Caco-2 (cell line): Measurements from ENCODE around the gene BRIP1. TPM values are rescaled to one million over a fixed set of nuclear protein-coding genes. Genes with fewer than 3 reads are reported as not detected.
"Not testable (repeated sequence)": the region's sequence is repeated elsewhere in the genome, so short reads cannot be mapped to it uniquely, and the experiment has no call there.

Source experiments
- BruUV-seq: library from RNA; stranded (reverse); fragments of 400-500 nt; replicated peaks from 2 replicates; lab custom pipeline; 2021; lab: Mats Ljungman, UMichigan
- CTCF ChIA-PET: fragments of 300-600 bp; sonication (Branson Sonifier 250); formaldehyde crosslinking; loops from one replicate; lab custom pipeline; 2022; ENCODE audit warnings: antibody characterized with exemption; lab: Charles Lee
- POLR2A ChIA-PET: fragments of 300-600 bp; sonication (Branson Sonifier 250); formaldehyde crosslinking; loops from one replicate; lab custom pipeline; 2022; ENCODE audit warnings: antibody characterized with exemption; lab: Charles Lee
- DNase-seq, 2 experiments: peaks; one replicate each; pipeline versions ENCODE4 v3.0.0 to v3.0.0-alpha.2; 2020 to 2022
- H3K27me3 ChIP-seq: replicated peaks from 2 replicates; pipeline ENCODE4 v1.6.0; 2011; ENCODE audit warnings: low read length; ENCODE audit not compliant: control insufficient read depth, insufficient read depth
- H3K36me3 ChIP-seq: 2 replicates; pipeline ENCODE4 v1.5.1; 2011; ENCODE audit warnings: low read length; ENCODE audit not compliant: control insufficient read depth, insufficient read depth
- H3K4me1 ChIP-seq: fragments of 250-450 bp; sonication (Bioruptor Pico); 2 replicates; pipeline ENCODE4 v1.5.1; 2020; ENCODE audit warnings: mild to moderate bottlenecking
- H3K4me3 ChIP-seq: 2 replicates; pipeline ENCODE4 v1.5.1; 2011; ENCODE audit warnings: low read depth, mild to moderate bottlenecking, control low read depth, low read length
- H3K9me3 ChIP-seq: fragments of 250-450 bp; sonication (Bioruptor Pico); 2 replicates; pipeline ENCODE4 v1.5.1; 2020; ENCODE audit warnings: mild to moderate bottlenecking, moderate library complexity
- H3K27ac Mint-ChIP-seq: one replicate; pipeline ENCODE4 v1.8.0; 2022; ENCODE audit warnings: mixed read lengths; ENCODE audit not compliant: unreplicated experiment
- H3K27me3 Mint-ChIP-seq: one replicate; pipeline ENCODE4 v1.8.0; 2022; ENCODE audit warnings: mixed read lengths; ENCODE audit not compliant: insufficient read depth, unreplicated experiment
- H3K36me3 Mint-ChIP-seq: one replicate; pipeline ENCODE4 v1.8.0; 2022; ENCODE audit warnings: mild to moderate bottlenecking, mixed read lengths; ENCODE audit not compliant: insufficient read depth, unreplicated experiment
- H3K4me1 Mint-ChIP-seq: one replicate; pipeline ENCODE4 v1.8.0; 2022; ENCODE audit warnings: low read depth, mixed read lengths; ENCODE audit not compliant: unreplicated experiment
- H3K4me3 Mint-ChIP-seq: one replicate; pipeline ENCODE4 v1.8.0; 2022; ENCODE audit warnings: mild to moderate bottlenecking, moderate library complexity, mixed read lengths; ENCODE audit not compliant: unreplicated experiment
- H3K9me3 Mint-ChIP-seq: one replicate; pipeline ENCODE4 v1.8.0; 2022; ENCODE audit warnings: mixed read lengths; ENCODE audit not compliant: unreplicated experiment
- intact Hi-C: fragments of 100-400 bp; cut with micrococcal nuclease; formaldehyde crosslinking; loops from one replicate; pipeline ENCODE4 v1.10.0; 2022; ENCODE audit not compliant: unreplicated experiment
- total RNA-seq: library from RNA; stranded (reverse); gene quantifications from 2 replicates; pipeline ENCODE4 v1.2.3, GENCODE V29; 2022
- TF ChIP-seq, protein P1 (sequence below), 2 experiments: fragments of 200-600 bp in 1 of 2; IDR thresholded peaks; 1 replicate in 1 of 2; 2 replicates in 1 of 2; pipeline versions ENCODE4 v1.5.1 to v1.8.0; 2011 to 2022; ENCODE audit warnings: antibody characterized with exemption in 1 of 2, control low read depth in 1 of 2, inconsistent platforms in 1 of 2, low read depth in 1 of 2, low read length in 1 of 2, mild to moderate bottlenecking in 1 of 2, moderate library complexity in 1 of 2; ENCODE audit not compliant: insufficient read depth in 1 of 2, severe bottlenecking in 1 of 2, unreplicated experiment in 1 of 2

The BRIP1 gene
- total RNA-seq, 1 experiment from 2014 or later: 18.3 TPM

GRCh38 chr17:61828694-61829093, 34.6 kb downstream of the BRIP1 start:
- peaks cover 1% of the 10 kb centered on the region; the same call in 1 of the 2 replicates for H3K4me1 ChIP-seq
- H3K27ac Mint-ChIP-seq: no peak overlapping the region
- H3K4me3 ChIP-seq: no peak overlapping the region
- no peaks in the 10 kb centered on the region for H3K27me3 Mint-ChIP-seq
- H3K4me3 Mint-ChIP-seq: no peak overlapping the region
- H3K9me3 ChIP-seq: no peaks in the 10 kb centered on the region
- no peak for DNase-seq
- H3K4me1 Mint-ChIP-seq: no peaks in the 10 kb centered on the region
- peaks cover 19% of the 10 kb centered on the region for H3K9me3 Mint-ChIP-seq
- H3K36me3 ChIP-seq: no peaks in the 10 kb centered on the region
- peaks cover 39% of the 10 kb centered on the region for H3K36me3 Mint-ChIP-seq
- TF ChIP-seq, protein P1, sequence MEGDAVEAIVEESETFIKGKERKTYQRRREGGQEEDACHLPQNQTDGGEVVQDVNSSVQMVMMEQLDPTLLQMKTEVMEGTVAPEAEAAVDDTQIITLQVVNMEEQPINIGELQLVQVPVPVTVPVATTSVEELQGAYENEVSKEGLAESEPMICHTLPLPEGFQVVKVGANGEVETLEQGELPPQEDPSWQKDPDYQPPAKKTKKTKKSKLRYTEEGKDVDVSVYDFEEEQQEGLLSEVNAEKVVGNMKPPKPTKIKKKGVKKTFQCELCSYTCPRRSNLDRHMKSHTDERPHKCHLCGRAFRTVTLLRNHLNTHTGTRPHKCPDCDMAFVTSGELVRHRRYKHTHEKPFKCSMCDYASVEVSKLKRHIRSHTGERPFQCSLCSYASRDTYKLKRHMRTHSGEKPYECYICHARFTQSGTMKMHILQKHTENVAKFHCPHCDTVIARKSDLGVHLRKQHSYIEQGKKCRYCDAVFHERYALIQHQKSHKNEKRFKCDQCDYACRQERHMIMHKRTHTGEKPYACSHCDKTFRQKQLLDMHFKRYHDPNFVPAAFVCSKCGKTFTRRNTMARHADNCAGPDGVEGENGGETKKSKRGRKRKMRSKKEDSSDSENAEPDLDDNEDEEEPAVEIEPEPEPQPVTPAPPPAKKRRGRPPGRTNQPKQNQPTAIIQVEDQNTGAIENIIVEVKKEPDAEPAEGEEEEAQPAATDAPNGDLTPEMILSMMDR (IDR thresholded peaks at IDR 0.05; ENCODE audit: insufficient read depth in 1 of 2, low read depth in 1 of 2, low read length in 1 of 2, severe bottlenecking in 1 of 2, unreplicated experiment in 1 of 2): no peak
- intact Hi-C loops: no loop called here
- CTCF ChIA-PET: interaction anchor here (0.7 kb wide), 1 partner anchor 96 kb away, joined by 3 read pairs; no protein-coding TSS in a partner anchor
- H3K27me3 ChIP-seq: no peaks in the 10 kb centered on the region
- POLR2A ChIA-PET: no interaction called here
- no TSS peak for BruUV-seq

- Histone ChIP-seq H3K9me3 (no peaks in the 10 kb centered on the region), H3K36me3 (no peaks in the 10 kb centered on the region), H3K4me3 (no peak overlapping the region), H3K4me1 (no peaks in the 10 kb centered on the region), H3K27me3 (no peaks in the 10 kb centered on the region)
- intact Hi-C loops: no loop called here
- no TSS peak for BruUV-seq
- Mint-ChIP-seq H3K9me3 (peaks cover 19% of the 10 kb centered on the region), H3K27ac (no peak overlapping the region), H3K36me3 (peaks cover 35% of the 10 kb centered on the region), H3K27me3 (no peaks in the 10 kb centered on the region), H3K4me3 (no peak overlapping the region), H3K4me1 (no peaks in the 10 kb centered on the region)
- TF ChIP-seq, protein P1 (IDR thresholded peaks at IDR 0.05; ENCODE audit: insufficient read depth in 1 of 2, low read depth in 1 of 2, low read length in 1 of 2, severe bottlenecking in 1 of 2, unreplicated experiment in 1 of 2): no peak
- ChIA-PET CTCF (interaction anchor here (0.7 kb wide), 1 partner anchor 95 kb away, joined by 3 read pairs; no protein-coding TSS in a partner anchor), POLR2A (no interaction called here)
- no peak for DNase-seq
Measured at GRCh38 chr17:61827649-61828395, 35.5 kb downstream of the BRIP1 start.

DNA sequence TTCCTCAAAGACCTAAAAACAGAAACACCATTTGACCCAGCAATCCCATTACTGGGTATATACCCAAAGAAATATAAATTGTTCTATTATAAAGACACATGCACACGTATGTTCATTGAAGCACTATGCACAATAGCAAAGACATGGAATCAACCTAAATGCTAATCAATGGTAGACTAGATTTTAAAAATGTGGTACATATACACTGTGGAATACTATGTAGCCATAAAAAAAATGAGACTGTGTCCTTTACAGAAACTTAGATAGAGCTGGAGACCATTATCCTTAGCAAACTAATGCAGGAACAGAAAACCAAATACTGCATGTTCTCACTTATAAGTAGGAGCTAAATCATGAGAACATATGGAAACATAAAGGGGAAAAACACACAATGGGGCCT, 36.5 kb downstream of the BRIP1 start:
- H3K9me3 ChIP-seq, DNase-seq, BruUV-seq, H3K27me3 Mint-ChIP-seq, CTCF ChIA-PET, intact Hi-C loops, H3K4me1 Mint-ChIP-seq, H3K27me3 ChIP-seq, H3K27ac Mint-ChIP-seq, H3K4me3 Mint-ChIP-seq, H3K36me3 ChIP-seq, H3K4me1 ChIP-seq, H3K4me3 ChIP-seq, POLR2A ChIA-PET: not testable (repeated sequence)
- Mint-ChIP-seq H3K36me3 (peaks cover 35% of the 10 kb centered on the region), H3K9me3 (peaks cover 21% of the 10 kb centered on the region)

DNA sequence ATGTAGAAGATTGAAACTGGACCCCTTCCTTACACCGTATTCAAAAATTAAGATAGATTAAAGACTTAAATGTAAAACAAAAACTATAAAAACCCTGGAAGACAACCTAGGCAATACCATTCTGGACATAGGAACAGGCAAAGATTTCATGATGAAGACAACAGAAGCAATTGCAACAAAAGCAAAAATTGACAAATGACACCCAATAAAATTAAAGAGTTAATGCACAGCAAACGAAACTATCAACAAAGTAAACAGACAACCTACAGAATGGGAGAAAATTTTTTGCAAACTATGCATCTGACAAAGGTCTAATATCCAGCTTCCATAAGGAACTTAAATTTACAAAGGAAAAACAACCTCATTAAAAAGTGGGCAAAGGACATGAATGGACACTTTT, 37.1 kb downstream of the BRIP1 start:
- H3K27ac Mint-ChIP-seq, H3K4me1 ChIP-seq, CTCF ChIA-PET, POLR2A ChIA-PET, intact Hi-C loops, H3K9me3 ChIP-seq, H3K4me3 Mint-ChIP-seq, H3K4me3 ChIP-seq, H3K4me1 Mint-ChIP-seq, H3K27me3 Mint-ChIP-seq, DNase-seq, H3K36me3 ChIP-seq, BruUV-seq, H3K27me3 ChIP-seq: not testable (repeated sequence)
- H3K9me3 Mint-ChIP-seq: peaks cover 28% of the 10 kb centered on the region
- peaks cover 41% of the 10 kb centered on the region for H3K36me3 Mint-ChIP-seq
